Activated CD8-positive, alpha-beta T cell treated with anti-CD3 and anti-CD28 coated beads for 36 hours (primary cell): ENCODE results near the gene RTKN. TPM values are rescaled to one million over a fixed set of nuclear protein-coding genes. Genes with fewer than 3 reads are reported as not detected.
A peak's percentile ranks its signal among the peaks of the same experiment; 100 is the strongest.

ENCODE experiments used
- ATAC-seq: fragments of 200-7000 bp; cut with Tn5 transposase; one replicate; pipeline ENCODE4 v1.10.0; 2021; ENCODE audit warnings: mild to moderate bottlenecking, moderate library complexity
- CTCF ChIA-PET: fragments of 350-600 bp; sonication (Branson Sonifier 250); formaldehyde crosslinking; loops from one replicate; lab custom pipeline; 2021; ENCODE audit warnings: antibody characterized with exemption; lab: Charles Lee
- POLR2A ChIA-PET: fragments of 350-600 bp; sonication (Branson Sonifier 250); formaldehyde crosslinking; loops from one replicate; lab custom pipeline; 2021; ENCODE audit warnings: antibody characterized with exemption; lab: Charles Lee
- DNase-seq: peaks from one replicate; pipeline ENCODE4 v3.0.0-alpha.2; 2020
- H3K27ac Mint-ChIP-seq: one replicate; pipeline ENCODE4 v1.8.0; 2021; ENCODE audit warnings: mild to moderate bottlenecking, mixed read lengths
- H3K27me3 Mint-ChIP-seq: one replicate; pipeline ENCODE4 v1.8.0; 2021; ENCODE audit warnings: mixed read lengths
- H3K36me3 Mint-ChIP-seq: one replicate; pipeline ENCODE4 v1.8.0; 2021; ENCODE audit warnings: low read depth, mixed read lengths
- H3K4me1 Mint-ChIP-seq: one replicate; pipeline ENCODE4 v1.8.0; 2021; ENCODE audit warnings: low read depth, mixed read lengths
- H3K4me3 Mint-ChIP-seq: one replicate; pipeline ENCODE4 v1.8.0; 2021; ENCODE audit warnings: mild to moderate bottlenecking, moderate library complexity, mixed read lengths
- H3K9me3 Mint-ChIP-seq: one replicate; pipeline ENCODE4 v1.8.0; 2021; ENCODE audit warnings: mixed read lengths
- CTCF ChIP-seq: fragments of 200-600 bp; IDR thresholded peaks from one replicate; pipeline ENCODE4 v1.8.0; 2022; ENCODE audit warnings: antibody characterized with exemption, mild to moderate bottlenecking
- intact Hi-C: fragments of 100-400 bp; cut with micrococcal nuclease; formaldehyde crosslinking; loops from one replicate; pipeline ENCODE4 v1.10.0; 2022
- total RNA-seq, 2 experiments: library from RNA; stranded (reverse); gene quantifications; one replicate each; pipeline ENCODE4 v1.2.3, GENCODE V29; 2021

Gene RTKN
- total RNA-seq, 2 experiments from 2014 or later: 1.2 to 1.6 TPM

- DNase-seq (peak; percentile 98), ATAC-seq (peak; percentile 93)
- Mint-ChIP-seq H3K9me3 (no peaks in the 10 kb centered on the region), H3K27ac (peak within 1 kb of the TSS; percentile 100), H3K4me1 (peaks cover 25% of the 10 kb centered on the region), H3K36me3 (peaks cover 22% of the 10 kb centered on the region), H3K4me3 (peak within 1 kb of the TSS; percentile 86), H3K27me3 (no peaks in the 10 kb centered on the region)
- intact Hi-C loops: loop anchor here (1.0 to 5.0 kb wide), 3 partner anchors 28 to 104 kb away; partner anchors contain the start of gene INO80B
- TF ChIP-seq CTCF: peak; percentile 83
- CTCF ChIA-PET: interaction anchor here (0.7 to 5.9 kb wide), 29 partner anchors 9 to 116 kb away, joined by 3 to 108 read pairs (median 4); partner anchors contain the start of genes AUP1, HTRA2, INO80B and LBX2
- POLR2A ChIA-PET: interaction anchor here (0.7 to 4.2 kb wide), 17 partner anchors 10 to 284 kb away, joined by 3 to 48 read pairs (median 4); partner anchors contain the start of genes AUP1, HTRA2, INO80B and LBX2
These were observed 41.3 kb upstream of the RTKN start, which contains the start of the genes CCDC142 and TTC31 for GRCh38 chr2:74482801-74483674. Gene CCDC142, minus strand, starts transcription at chr2:74482998. Its CDS starts 161 bp downstream, at chr2:74482837. Gene TTC31, plus strand, starts transcription at chr2:74483081. Its CDS starts 15 bp downstream, at chr2:74483096.

- intact Hi-C loops: loop anchor here (2.0 to 5.0 kb wide), 2 partner anchors 27 to 50 kb away; partner anchors contain the start of gene INO80B
- Mint-ChIP-seq H3K4me1 (peaks cover 28% of the 10 kb centered on the region), H3K4me3 (peak overlapping the region; percentile 86), H3K9me3 (no peaks in the 10 kb centered on the region), H3K27ac (peak overlapping the region; percentile 100), H3K36me3 (peaks cover 27% of the 10 kb centered on the region), H3K27me3 (no peaks in the 10 kb centered on the region)
- DNase-seq (peak; percentile 68), ATAC-seq (peak; percentile 46)
- ChIA-PET POLR2A (interaction anchor here (0.6 to 4.2 kb wide), 19 partner anchors 9 to 283 kb away, joined by 3 to 48 read pairs (median 4); partner anchors contain the start of genes AUP1, HTRA2, INO80B and LBX2), CTCF (interaction anchor here (0.7 to 5.9 kb wide), 27 partner anchors 8 to 117 kb away, joined by 3 to 108 read pairs (median 5); partner anchors contain the start of genes AUP1, HTRA2, INO80B and LBX2)
- TF ChIP-seq CTCF: no peak
These were observed 40.4 kb upstream of the RTKN start for GRCh38 chr2:74481961-74482800.

- Mint-ChIP-seq H3K27ac (no peak overlapping the region), H3K4me1 (peaks cover 28% of the 10 kb centered on the region), H3K36me3 (peaks cover 29% of the 10 kb centered on the region), H3K9me3 (no peaks in the 10 kb centered on the region), H3K27me3 (no peaks in the 10 kb centered on the region), H3K4me3 (peak overlapping the region; percentile 86)
- no peak for DNase-seq
- no peak for ATAC-seq
- ChIA-PET CTCF (interaction anchor here (1.0 to 5.9 kb wide), 15 partner anchors 9 to 147 kb away, joined by 3 to 108 read pairs (median 9); partner anchors contain the start of genes INO80B, LBX2, MOGS and MRPL53), POLR2A (interaction anchor here (0.6 to 4.2 kb wide), 11 partner anchors 8 to 190 kb away, joined by 3 to 48 read pairs (median 10); partner anchors contain the start of genes AUP1, HTRA2, INO80B and LBX2)
- TF ChIP-seq CTCF: no peak
- intact Hi-C loops: loop anchor here (5.0 kb wide), 1 partner anchor 51 kb away; no protein-coding TSS in a partner anchor
These were observed 39.7 kb upstream of the RTKN start for GRCh38 chr2:74481431-74481830.

- H3K4me3 Mint-ChIP-seq: no peak overlapping the region
- peaks cover 33% of the 10 kb centered on the region for H3K36me3 Mint-ChIP-seq
- ChIA-PET CTCF (interaction anchor here (0.9 to 3.8 kb wide), 8 partner anchors 8 to 208 kb away, joined by 3 to 20 read pairs (median 4); partner anchors contain the start of genes CCDC142, DQX1 and TTC31), POLR2A (interaction anchor here (1.0 to 2.9 kb wide), 4 partner anchors 7 to 21 kb away, joined by 3 to 43 read pairs (median 4); partner anchors contain the start of genes CCDC142 and TTC31)
- no peaks in the 10 kb centered on the region for H3K27me3 Mint-ChIP-seq
- peak; percentile 45 for TF ChIP-seq CTCF
- peaks cover 21% of the 10 kb centered on the region for H3K4me1 Mint-ChIP-seq
- ATAC-seq (no peak), DNase-seq (no peak)
- intact Hi-C loops: no loop called here
- H3K9me3 Mint-ChIP-seq: no peaks in the 10 kb centered on the region
- H3K27ac Mint-ChIP-seq: no peak overlapping the region
These were observed 33.2 kb upstream of the RTKN start for GRCh38 chr2:74474899-74475298.
